Liver (tissue), 9 donors: Measurements from ENCODE around the gene SDHB. TPM values are rescaled to one million over a fixed set of nuclear protein-coding genes. Genes with fewer than 3 reads are reported as not detected.
A peak's percentile ranks its signal among the peaks of the same experiment; 100 is the strongest.

Source experiments
- DNase-seq: peaks from one replicate; pipeline ENCODE4 v3.0.0-alpha.2; 2017; ENCODE audit warnings: low spot score
- H3K27ac ChIP-seq, 2 donors: one replicate each; pipeline ENCODE4 v1.7.0; 2013; ENCODE audit warnings: inconsistent platforms in 2 of 2, low read length in 2 of 2, control low read depth in 1 of 2, low read depth in 1 of 2, mild to moderate bottlenecking in 1 of 2
- H3K27me3 ChIP-seq, 4 donors: one replicate each; pipeline versions ENCODE4 v1.6.1 to v1.7.0; 2013; ENCODE audit warnings: low read length in 3 of 4, inconsistent platforms in 1 of 4, mild to moderate bottlenecking in 1 of 4, moderate library complexity in 1 of 4; ENCODE audit not compliant: control insufficient read depth in 4 of 4, insufficient read depth in 4 of 4
- H3K36me3 ChIP-seq, 4 donors: one replicate each; pipeline versions ENCODE4 v1.6.1 to v1.7.0; 2013; ENCODE audit warnings: low read length in 3 of 4, mild to moderate bottlenecking in 3 of 4, low read depth in 1 of 4, moderate library complexity in 1 of 4; ENCODE audit not compliant: control insufficient read depth in 4 of 4, insufficient read depth in 3 of 4
- H3K4me1 ChIP-seq, 4 donors: one replicate each; pipeline versions ENCODE4 v1.6.1 to v1.7.0; 2013; ENCODE audit warnings: low read length in 3 of 4, mild to moderate bottlenecking in 3 of 4, moderate library complexity in 1 of 4; ENCODE audit not compliant: control insufficient read depth in 4 of 4, insufficient read depth in 4 of 4
- H3K4me3 ChIP-seq, 3 donors: one replicate each; pipeline versions ENCODE4 v1.6.1 to v1.7.0; 2013; ENCODE audit warnings: low read length in 3 of 3, control low read depth in 1 of 3, low read depth in 1 of 3, mild to moderate bottlenecking in 1 of 3
- H3K9ac ChIP-seq, 2 donors: one replicate each; pipeline ENCODE4 v1.7.0; 2013; ENCODE audit warnings: low read length in 2 of 2, mild to moderate bottlenecking in 2 of 2, moderate library complexity in 2 of 2, control low read depth in 1 of 2, low read depth in 1 of 2
- H3K9me3 ChIP-seq, 4 donors: one replicate each; pipeline versions ENCODE4 v1.6.1 to v1.7.0; 2013; ENCODE audit warnings: low read length in 3 of 4; ENCODE audit not compliant: control insufficient read depth in 4 of 4
- ATF3 ChIP-seq: IDR thresholded peaks from 2 replicates; pipeline ENCODE4 v1.6.1; 2016; ENCODE audit warnings: antibody characterized with exemption
- CTCF ChIP-seq: fragments of 150-350 bp; IDR thresholded peaks from 2 replicates; pipeline ENCODE4 v1.5.1; 2017; ENCODE audit warnings: improper control_type of control experiment, low read depth, low read length; ENCODE audit not compliant: missing input control
- EGR1 ChIP-seq, 2 donors: IDR thresholded peaks; 2 replicates each; pipeline ENCODE4 v1.6.1; 2016 to 2018; ENCODE audit warnings: antibody characterized with exemption in 2 of 2, low read depth in 2 of 2
- FOXA1 ChIP-seq: IDR thresholded peaks from 2 replicates; pipeline ENCODE4 v1.6.1; 2016; ENCODE audit warnings: antibody characterized with exemption
- FOXA2 ChIP-seq: IDR thresholded peaks from 2 replicates; pipeline ENCODE4 v1.6.1; 2016; ENCODE audit warnings: antibody characterized with exemption
- GABPA ChIP-seq, 2 donors: IDR thresholded peaks in 1 of 2; conservative IDR thresholded peaks in 1 of 2; 2 replicates each; pipeline ENCODE4 v1.6.1; 2016; ENCODE audit warnings: antibody characterized with exemption in 2 of 2, mild to moderate bottlenecking in 1 of 2, moderate library complexity in 1 of 2
- HNF4A ChIP-seq, 2 donors: conservative IDR thresholded peaks; 2 replicates each; pipeline ENCODE4 v1.6.1; 2016; ENCODE audit warnings: antibody characterized with exemption in 2 of 2, mild to moderate bottlenecking in 2 of 2
- HNF4G ChIP-seq: IDR thresholded peaks from 2 replicates; pipeline ENCODE4 v1.6.1; 2016; ENCODE audit warnings: antibody characterized with exemption
- MAX ChIP-seq: IDR thresholded peaks from 2 replicates; pipeline ENCODE4 v1.6.1; 2016; ENCODE audit warnings: antibody characterized with exemption
- RAD21 ChIP-seq, 2 donors: IDR thresholded peaks; 2 replicates each; pipeline ENCODE4 v1.6.1; 2016; ENCODE audit warnings: antibody characterized with exemption in 2 of 2, mild to moderate bottlenecking in 2 of 2
- REST ChIP-seq: IDR thresholded peaks from 2 replicates; pipeline ENCODE4 v1.6.1; 2016; ENCODE audit warnings: antibody characterized with exemption, mild to moderate bottlenecking
- SP1 ChIP-seq: IDR thresholded peaks from 2 replicates; pipeline ENCODE4 v1.6.1; 2018; ENCODE audit warnings: antibody characterized with exemption, mild to moderate bottlenecking
- TAF1 ChIP-seq: conservative IDR thresholded peaks from 2 replicates; pipeline ENCODE4 v1.6.1; 2016; ENCODE audit warnings: antibody characterized with exemption, mild to moderate bottlenecking
- YY1 ChIP-seq: IDR thresholded peaks from 2 replicates; pipeline ENCODE4 v1.6.1; 2016; ENCODE audit warnings: antibody characterized with exemption, mild to moderate bottlenecking
- ZBTB33 ChIP-seq: IDR thresholded peaks from 2 replicates; pipeline ENCODE4 v1.6.1; 2016; ENCODE audit warnings: antibody characterized with exemption
- WGBS: extraction: QIAGEN DNeasy Blood & Tissue Kit; methylation state at CpG from one replicate; pipeline ENCODE4 v1.1.7; 2013; 5-methylcytosine and 5-hydroxymethylcytosine counted together
- polyA plus RNA-seq, 2 donors: library from polyadenylated mRNA; stranded (reverse) in 1 of 2; unstranded in 1 of 2; fragments of 200-250 nt in 1 of 2; fragments of >200 nt in 1 of 2; fragmentation: Nextera tagmentation in 1 of 2; extraction: Ambion mirVana in 1 of 2; gene quantifications; one replicate each; pipeline versions ENCODE4 v1.2.1 to v1.2.3, GENCODE V29; 2013 to 2015
- total RNA-seq, 2 donors: library from RNA; depleted of rRNA; stranded (reverse); fragments of >200 nt; gene quantifications; one replicate each; pipeline ENCODE4 v1.2.3, GENCODE V29; 2014
- donor health status: healthy.
- donor health status: healthy.
- donor health status: healthy.
- donor health status: healthy.
- donor health status: healthy.

SDHB gene
- total and polyA plus RNA-seq, 4 donors = 73.9 to 279 (median 172) TPM

- no peak for TF ChIP-seq ZBTB33
- TF ChIP-seq EGR1 (IDR thresholded peaks at IDR 0.05; ENCODE audit: low read depth in 2 of 2) = no peak
- no peak for TF ChIP-seq FOXA2
- TF ChIP-seq HNF4A (conservative IDR thresholded peaks at IDR 0.05) = no peak
- TF ChIP-seq GABPA (IDR thresholded peaks at IDR 0.05 in 1 of 2, conservative IDR thresholded peaks at IDR 0.05 in 1 of 2) = no peak
Observed at GRCh38 chr1:16981269-16981849, 72.5 kb downstream of the SDHB start (continued).

- Histone ChIP-seq H3K4me3 (peak within 1 kb of the TSS in 1 of 3 donors; percentile 2), H3K9me3 (no peaks in the 10 kb centered on the region), H3K27ac (no peak within 1 kb of the TSS), H3K27me3 (peaks cover 0 to 2% (median 0%) of the 10 kb centered on the region in 4 donors), H3K36me3 (peaks cover 0 to 2% (median under 1%) of the 10 kb centered on the region in 4 donors), H3K9ac (no peak within 1 kb of the TSS), H3K4me1 (peaks cover 0 to 4% (median 0%) of the 10 kb centered on the region in 4 donors)
- no peak for TF ChIP-seq FOXA1
- no peak for TF ChIP-seq REST
- TF ChIP-seq ATF3 = no peak
- no peak for TF ChIP-seq CTCF
- no peak for TF ChIP-seq SP1
- TF ChIP-seq TAF1 = no peak
- no peak for TF ChIP-seq YY1
- no peak for TF ChIP-seq HNF4G
- no peak for TF ChIP-seq RAD21 (IDR thresholded peaks at IDR 0.05)
- no peak for TF ChIP-seq GABPA (IDR thresholded peaks at IDR 0.05 in 1 of 2, conservative IDR thresholded peaks at IDR 0.05 in 1 of 2)
- TF ChIP-seq EGR1 (IDR thresholded peaks at IDR 0.05; ENCODE audit: low read depth in 2 of 2) = no peak
- no peak for TF ChIP-seq HNF4A (conservative IDR thresholded peaks at IDR 0.05)
- TF ChIP-seq MAX = no peak
- no peak for DNase-seq
- WGBS = 13% methylated on average over 53 of the region's 53 CpGs
Observed at GRCh38 chr1:16980473-16981268, 73.2 kb downstream of the SDHB start, which contains the start of gene MFAP2. Gene MFAP2, minus strand, starts transcription at chr1:16980620. Its CDS starts 2,347 bp downstream, at chr1:16978273.
